Measurements from ENCODE around the gene TRPV4. TPM values are rescaled to one million over a fixed set of nuclear protein-coding genes. Genes with fewer than 3 reads are reported as not detected.

The TRPV4 gene
- total RNA-seq, 1 experiment from 2014 or later, result 0.44 TPM

- Histone ChIP-seq H3K36me3 (ENCODE audit: control insufficient read depth, insufficient read depth, low read length) (no peaks in the 10 kb centered on the region), H3K27me3 (ENCODE audit: control insufficient read depth, insufficient read depth, low read length) (no peaks in the 10 kb centered on the region), H3K27ac (ENCODE audit: low read length) (peak overlapping the region; percentile 21), H3K4me3 (ENCODE audit: low read depth in 2 of 2, low read length in 2 of 2) (peak overlapping the region; percentile 50 to 90), H3K9me3 (ENCODE audit: control insufficient read depth, insufficient read depth, low read depth, low read length) (no peaks in the 10 kb centered on the region), H3K4me1 (ENCODE audit: control insufficient read depth, insufficient read depth, low read length) (peaks cover 14% of the 10 kb centered on the region)
- ChIA-PET POLR2A (no interaction called here), CTCF (no interaction called here)
- DNase-seq (ENCODE audit: low read depth, low spot score), result no peak
- ATAC-seq, result no peak
- in situ Hi-C loops (cut with HindIII; ENCODE audit: low pct_unique_long_range_greater_than_20kb, low sequenced_read_pairs), result no loop called here
- TSS peak; percentile 76 for BruUV-seq (replicated peaks)
- TF ChIP-seq TCF7L2 (IDR thresholded peaks at IDR 0.05; ENCODE audit: low read depth, low read length), result 0 out of 2 replicates have a peak, but pooled peaks have one; percentile 4
- TF ChIP-seq, protein P1, sequence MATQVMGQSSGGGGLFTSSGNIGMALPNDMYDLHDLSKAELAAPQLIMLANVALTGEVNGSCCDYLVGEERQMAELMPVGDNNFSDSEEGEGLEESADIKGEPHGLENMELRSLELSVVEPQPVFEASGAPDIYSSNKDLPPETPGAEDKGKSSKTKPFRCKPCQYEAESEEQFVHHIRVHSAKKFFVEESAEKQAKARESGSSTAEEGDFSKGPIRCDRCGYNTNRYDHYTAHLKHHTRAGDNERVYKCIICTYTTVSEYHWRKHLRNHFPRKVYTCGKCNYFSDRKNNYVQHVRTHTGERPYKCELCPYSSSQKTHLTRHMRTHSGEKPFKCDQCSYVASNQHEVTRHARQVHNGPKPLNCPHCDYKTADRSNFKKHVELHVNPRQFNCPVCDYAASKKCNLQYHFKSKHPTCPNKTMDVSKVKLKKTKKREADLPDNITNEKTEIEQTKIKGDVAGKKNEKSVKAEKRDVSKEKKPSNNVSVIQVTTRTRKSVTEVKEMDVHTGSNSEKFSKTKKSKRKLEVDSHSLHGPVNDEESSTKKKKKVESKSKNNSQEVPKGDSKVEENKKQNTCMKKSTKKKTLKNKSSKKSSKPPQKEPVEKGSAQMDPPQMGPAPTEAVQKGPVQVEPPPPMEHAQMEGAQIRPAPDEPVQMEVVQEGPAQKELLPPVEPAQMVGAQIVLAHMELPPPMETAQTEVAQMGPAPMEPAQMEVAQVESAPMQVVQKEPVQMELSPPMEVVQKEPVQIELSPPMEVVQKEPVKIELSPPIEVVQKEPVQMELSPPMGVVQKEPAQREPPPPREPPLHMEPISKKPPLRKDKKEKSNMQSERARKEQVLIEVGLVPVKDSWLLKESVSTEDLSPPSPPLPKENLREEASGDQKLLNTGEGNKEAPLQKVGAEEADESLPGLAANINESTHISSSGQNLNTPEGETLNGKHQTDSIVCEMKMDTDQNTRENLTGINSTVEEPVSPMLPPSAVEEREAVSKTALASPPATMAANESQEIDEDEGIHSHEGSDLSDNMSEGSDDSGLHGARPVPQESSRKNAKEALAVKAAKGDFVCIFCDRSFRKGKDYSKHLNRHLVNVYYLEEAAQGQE (IDR thresholded peaks at IDR 0.05; ENCODE audit: insufficient read depth in 1 of 2, low read depth in 2 of 2, low read length in 1 of 2), result no peak
- intact Hi-C loops (cut with micrococcal nuclease; ENCODE audit: unreplicated experiment), result no loop called here
Measured at GRCh38 chr12:109879351-109880042, 46.3 kb upstream of the TRPV4 start.

- no peaks in the 10 kb centered on the region for H3K36me3 ChIP-seq (ENCODE audit: control insufficient read depth, insufficient read depth, low read length)
- POLR2A ChIA-PET, result no interaction called here
- TF ChIP-seq TCF7L2 (IDR thresholded peaks at IDR 0.05; ENCODE audit: low read depth, low read length) (no peak), SIN3A (IDR thresholded peaks at IDR 0.05; ENCODE audit: borderline replicate concordance, insufficient read depth, low read depth, low read length) (no peak), CTCF (IDR thresholded peaks at IDR 0.05) (no peak), POLR2AphosphoS5 (IDR thresholded peaks at IDR 0.05; ENCODE audit: low read depth, low read length) (no peak)
- TF ChIP-seq, protein P1 (IDR thresholded peaks at IDR 0.05; ENCODE audit: insufficient read depth in 1 of 2, low read depth in 2 of 2, low read length in 1 of 2), result no peak
- peak overlapping the region in 1 of 2 experiments; percentile 90; a peak in 2 of 4 replicates for H3K4me3 ChIP-seq (ENCODE audit: low read depth in 2 of 2, low read length in 2 of 2)
- in situ Hi-C loops (cut with HindIII; ENCODE audit: low pct_unique_long_range_greater_than_20kb, low sequenced_read_pairs), result no loop called here
- BruUV-seq (replicated peaks), result no TSS peak
- no peak for ATAC-seq
- intact Hi-C loops (cut with micrococcal nuclease; ENCODE audit: unreplicated experiment), result no loop called here
- H3K27me3 ChIP-seq (ENCODE audit: control insufficient read depth, insufficient read depth, low read length), result no peaks in the 10 kb centered on the region
- no peak overlapping the region for H3K27ac ChIP-seq (ENCODE audit: low read length)
- peaks cover 14% of the 10 kb centered on the region for H3K4me1 ChIP-seq (ENCODE audit: control insufficient read depth, insufficient read depth, low read length)
- no peak for DNase-seq (ENCODE audit: low read depth, low spot score)
- no peaks in the 10 kb centered on the region for H3K9me3 ChIP-seq (ENCODE audit: control insufficient read depth, insufficient read depth, low read depth, low read length)
- CTCF ChIA-PET, result no interaction called here
Measured at GRCh38 chr12:109878749-109879148, 45.6 kb upstream of the TRPV4 start.

Data from Panc1 (cell line).